ENCODE results near the gene TMPRSS4.
A peak's percentile ranks its signal among the peaks of the same experiment; 100 is the strongest.

The TMPRSS4 gene

GRCh38 chr11:118076754-118077281 lies at the start of gene TMPRSS4:
Gene TMPRSS4, plus strand, starts transcription at chr11:118077078. Its CDS starts 225 bp downstream, at chr11:118077303.
- DNase-seq: no peak

- no peak for DNase-seq
Measured at GRCh38 chr11:118027694-118028093, 49.2 kb upstream of the TMPRSS4 start.

GRCh38 chr11:118028626-118029025 lies 48.3 kb upstream of the TMPRSS4 start:
- DNase-seq: no peak

- DNase-seq: no peak
Measured at GRCh38 chr11:118033443-118033842, 43.4 kb upstream of the TMPRSS4 start.

- DNase-seq: peak in 1 of 2 donors; percentile 52
Measured at GRCh38 chr11:118042141-118042540, 34.7 kb upstream of the TMPRSS4 start.

- peak in 1 of 2 donors; percentile 47 for DNase-seq
Measured at GRCh38 chr11:118042796-118043195, 34.1 kb upstream of the TMPRSS4 start.

GRCh38 chr11:118045191-118045590 lies 31.7 kb upstream of the TMPRSS4 start:
- peak in 1 of 2 donors; percentile 44 for DNase-seq

- peak; percentile 28 to 72 for DNase-seq
Measured at GRCh38 chr11:118046051-118046963, 30.6 kb upstream of the TMPRSS4 start.

GRCh38 chr11:118046964-118047700 lies 29.7 kb upstream of the TMPRSS4 start:
- DNase-seq: no peak

GRCh38 chr11:118047749-118048148 lies 29.1 kb upstream of the TMPRSS4 start:
- no peak for DNase-seq

- DNase-seq: peak in 1 of 2 donors; percentile 37
Measured at GRCh38 chr11:118048472-118049370, 28.2 kb upstream of the TMPRSS4 start.

GRCh38 chr11:118049771-118050170 lies 27.1 kb upstream of the TMPRSS4 start:
- no peak for DNase-seq

- no peak for DNase-seq
Measured at GRCh38 chr11:118050208-118050891, 26.5 kb upstream of the TMPRSS4 start.

- no peak for DNase-seq
Measured at GRCh38 chr11:118051136-118051610, 25.7 kb upstream of the TMPRSS4 start.

GRCh38 chr11:118051611-118052461 lies 25.0 kb upstream of the TMPRSS4 start:
- DNase-seq: peak; percentile 74 to 84

GRCh38 chr11:118052581-118053206 lies 24.2 kb upstream of the TMPRSS4 start:
- no peak for DNase-seq

- no peak for DNase-seq
Measured at GRCh38 chr11:118054712-118055640, 21.9 kb upstream of the TMPRSS4 start.

GRCh38 chr11:118055966-118056365 lies 20.9 kb upstream of the TMPRSS4 start:
- no peak for DNase-seq

- DNase-seq: no peak
Measured at GRCh38 chr11:118056806-118057205, 20.1 kb upstream of the TMPRSS4 start.
